BE2C (cell line): ENCODE results near the gene ZNF765. TPM values are rescaled to one million over a fixed set of nuclear protein-coding genes. Genes with fewer than 3 reads are reported as not detected.
A peak's percentile ranks its signal among the peaks of the same experiment; 100 is the strongest.
"Not testable (repeated sequence)": the region's sequence is repeated elsewhere in the genome, so short reads cannot be mapped to it uniquely, and the experiment has no call there.

Experiments used
- DNase-seq: peaks from one replicate; pipeline ENCODE4 v3.0.0-alpha.2; 2020
- H3K27me3 ChIP-seq: fragments of 250-450 bp; sonication (Bioruptor Pico); 2 replicates; pipeline ENCODE4 v1.5.1; 2020; ENCODE audit warnings: mild to moderate bottlenecking
- H3K36me3 ChIP-seq: fragments of 250-450 bp; sonication (Bioruptor Pico); 2 replicates; pipeline ENCODE4 v1.5.1; 2020; ENCODE audit warnings: mild to moderate bottlenecking
- H3K4me1 ChIP-seq: fragments of 250-450 bp; sonication (Bioruptor Pico); 2 replicates; pipeline ENCODE4 v1.5.1; 2020
- H3K4me3 ChIP-seq: 2 replicates; pipeline ENCODE4 v1.5.1; 2011; ENCODE audit warnings: low read depth, low read length
- H3K9me3 ChIP-seq: fragments of 250-450 bp; sonication (Bioruptor Pico); 2 replicates; pipeline ENCODE4 v1.5.1; 2020
- CTCF ChIP-seq: IDR thresholded peaks from 2 replicates; pipeline ENCODE4 v1.5.1; 2012; ENCODE audit warnings: mild to moderate bottlenecking, low read depth, low read length
- polyA plus RNA-seq: library from polyadenylated mRNA; unstranded; fragments of >200 nt; gene quantifications from one replicate; pipeline ENCODE4 v1.2.1, GENCODE V29; 2012; ENCODE audit warnings: low read depth, missing spikeins; ENCODE audit not compliant: insufficient read length, insufficient read depth

ZNF765 gene
- polyA plus RNA-seq = 1.3 TPM

GRCh38 chr19:53394974-53395839, at the start of gene ZNF765:
TSS of gene ZNF765 (plus strand) at chr19:53395149. CDS start at chr19:53398016, 2,867 bp downstream.
- H3K4me1 ChIP-seq = no peaks in the 10 kb centered on the region
- TF ChIP-seq CTCF = peak; percentile 51
- peak within 1 kb of the TSS; percentile 83 for H3K4me3 ChIP-seq
- H3K9me3 ChIP-seq = no peaks in the 10 kb centered on the region
- peak; percentile 95 for DNase-seq
- H3K36me3 ChIP-seq = no peaks in the 10 kb centered on the region; the same call in 1 of the 2 replicates
- no peaks in the 10 kb centered on the region for H3K27me3 ChIP-seq

DNA sequence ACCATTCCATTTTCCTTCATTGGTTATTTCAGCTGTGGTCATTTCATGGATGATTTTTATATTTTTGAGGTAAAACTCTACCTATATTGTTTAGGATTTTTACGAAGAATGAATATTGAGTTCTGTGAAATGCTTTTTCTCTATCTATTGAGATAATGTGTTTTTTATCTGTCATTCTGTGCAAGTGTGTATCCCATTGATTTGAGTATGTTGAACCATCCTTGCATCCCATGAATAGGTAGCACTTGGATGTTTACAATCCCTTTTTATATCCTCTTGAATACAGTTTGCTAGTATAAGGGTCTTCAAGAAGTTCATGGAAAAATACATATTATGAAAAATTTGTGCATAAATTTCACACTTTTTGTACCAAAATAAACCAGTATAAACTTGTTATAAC, 39.2 kb upstream of the ZNF765 start:
- TF ChIP-seq CTCF = no peak
- no peak overlapping the region for H3K4me3 ChIP-seq
- no peak for DNase-seq
- no peaks in the 10 kb centered on the region; the same call in 1 of the 2 replicates for H3K9me3 ChIP-seq
- no peaks in the 10 kb centered on the region for H3K27me3 ChIP-seq
- peaks cover 5% of the 10 kb centered on the region; the same call in 1 of the 2 replicates for H3K36me3 ChIP-seq
- H3K4me1 ChIP-seq = no peaks in the 10 kb centered on the region

GRCh38 chr19:53357821-53358581, 36.9 kb upstream of the ZNF765 start:
- no peak overlapping the region for H3K4me3 ChIP-seq
- no peak for TF ChIP-seq CTCF
- H3K27me3 ChIP-seq = no peaks in the 10 kb centered on the region
- no peaks in the 10 kb centered on the region for H3K9me3 ChIP-seq
- H3K4me1 ChIP-seq = no peaks in the 10 kb centered on the region
- no peaks in the 10 kb centered on the region for H3K36me3 ChIP-seq
- peak; percentile 17 for DNase-seq

- H3K4me1 ChIP-seq, H3K36me3 ChIP-seq, H3K27me3 ChIP-seq, DNase-seq, H3K4me3 ChIP-seq, H3K9me3 ChIP-seq: not testable (repeated sequence)
Measured at GRCh38 chr19:53360056-53360455, 34.9 kb upstream of the ZNF765 start.

- 0 out of 2 replicates have a peak, but pooled peaks have one; percentile 4 for TF ChIP-seq CTCF
- no peaks in the 10 kb centered on the region for H3K9me3 ChIP-seq
- no peaks in the 10 kb centered on the region for H3K36me3 ChIP-seq
- DNase-seq = peak; percentile 77
- H3K4me3 ChIP-seq = peak within 1 kb of the TSS; percentile 64
- no peaks in the 10 kb centered on the region for H3K27me3 ChIP-seq
- H3K4me1 ChIP-seq = no peaks in the 10 kb centered on the region
Measured at GRCh38 chr19:53365134-53365898, 29.6 kb upstream of the ZNF765 start, which contains the start of gene ZNF525. TSS of gene ZNF525 (plus strand) at chr19:53365705. CDS start at chr19:53372282, 6,577 bp downstream.
